ENCODE data around the gene ZNF526.

DNA sequence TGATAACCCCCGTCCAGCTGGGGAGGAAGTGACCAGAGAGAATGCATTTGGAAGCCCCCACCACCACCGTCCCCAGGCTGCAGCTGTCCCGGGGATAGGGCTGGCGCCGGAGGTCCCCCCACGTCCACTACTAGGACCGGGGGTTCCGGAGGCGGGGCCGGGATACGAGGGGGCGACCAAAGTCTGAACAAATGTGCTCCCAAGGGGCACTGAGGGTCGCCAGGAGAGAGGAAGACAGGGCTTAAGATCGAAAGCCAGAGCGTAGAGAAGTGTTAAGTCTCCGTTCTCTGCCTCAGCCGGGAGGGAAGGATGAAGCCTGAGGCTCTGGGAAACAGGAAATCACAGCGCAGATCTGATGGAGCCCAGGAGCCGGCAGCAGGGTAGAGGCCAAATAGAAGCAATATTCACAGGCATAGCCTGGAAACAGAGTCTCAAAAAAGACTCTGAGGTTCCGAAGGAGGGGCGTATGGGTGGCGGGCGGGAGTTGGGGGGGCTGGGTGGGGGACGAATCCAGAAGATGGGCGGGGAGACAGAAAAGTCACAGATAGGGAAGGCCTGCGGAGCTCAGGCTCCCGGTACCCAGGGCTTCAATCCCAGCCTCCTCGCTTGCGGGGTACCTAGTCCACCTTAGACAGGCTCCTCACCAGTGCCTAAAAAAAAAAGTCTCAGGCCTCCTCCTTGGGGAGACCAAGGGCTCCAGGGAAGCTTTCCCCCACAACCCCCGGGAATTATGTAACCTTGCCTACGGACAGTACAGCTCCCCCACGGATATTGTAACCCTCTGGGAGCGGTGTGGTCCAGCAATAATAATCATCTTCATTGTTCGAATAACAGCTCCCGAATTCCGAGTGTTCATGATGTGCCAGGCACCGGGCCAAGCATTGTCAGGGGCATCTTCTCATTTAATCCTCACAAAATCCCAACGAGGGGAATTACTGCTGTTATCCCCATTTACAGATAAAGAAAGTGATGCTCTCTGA is 35.9 kb downstream of the ZNF526 start:
- no peak for TF ChIP-seq POLR2A (IDR thresholded peaks at IDR 0.05)
- TF ChIP-seq, protein P1, sequence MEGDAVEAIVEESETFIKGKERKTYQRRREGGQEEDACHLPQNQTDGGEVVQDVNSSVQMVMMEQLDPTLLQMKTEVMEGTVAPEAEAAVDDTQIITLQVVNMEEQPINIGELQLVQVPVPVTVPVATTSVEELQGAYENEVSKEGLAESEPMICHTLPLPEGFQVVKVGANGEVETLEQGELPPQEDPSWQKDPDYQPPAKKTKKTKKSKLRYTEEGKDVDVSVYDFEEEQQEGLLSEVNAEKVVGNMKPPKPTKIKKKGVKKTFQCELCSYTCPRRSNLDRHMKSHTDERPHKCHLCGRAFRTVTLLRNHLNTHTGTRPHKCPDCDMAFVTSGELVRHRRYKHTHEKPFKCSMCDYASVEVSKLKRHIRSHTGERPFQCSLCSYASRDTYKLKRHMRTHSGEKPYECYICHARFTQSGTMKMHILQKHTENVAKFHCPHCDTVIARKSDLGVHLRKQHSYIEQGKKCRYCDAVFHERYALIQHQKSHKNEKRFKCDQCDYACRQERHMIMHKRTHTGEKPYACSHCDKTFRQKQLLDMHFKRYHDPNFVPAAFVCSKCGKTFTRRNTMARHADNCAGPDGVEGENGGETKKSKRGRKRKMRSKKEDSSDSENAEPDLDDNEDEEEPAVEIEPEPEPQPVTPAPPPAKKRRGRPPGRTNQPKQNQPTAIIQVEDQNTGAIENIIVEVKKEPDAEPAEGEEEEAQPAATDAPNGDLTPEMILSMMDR (IDR thresholded peaks at IDR 0.05) = peak in 1 of 5 experiments; percentile 12
